ENCODE data around the gene ST6GAL2.

The ST6GAL2 gene

DNA sequence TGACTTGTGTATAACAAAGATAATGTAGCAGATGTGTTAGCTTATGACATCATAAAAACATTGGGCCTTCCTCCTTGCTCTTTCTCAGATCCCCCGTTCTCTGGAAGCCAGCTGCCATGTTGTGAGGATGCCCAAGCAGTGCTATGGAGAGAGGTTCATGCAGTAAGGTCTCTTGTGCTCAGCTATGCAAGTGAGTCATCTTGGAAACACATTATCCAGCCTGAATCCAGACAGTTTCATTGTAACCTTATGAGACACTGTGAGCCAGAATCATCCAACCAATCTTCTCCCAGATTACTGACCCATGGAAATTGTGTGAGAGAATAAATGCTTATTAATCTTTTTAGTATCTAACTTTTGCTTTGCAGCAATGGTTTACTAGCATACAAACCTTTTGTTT is 60.8 kb downstream of the ST6GAL2 start:
- no peak for DNase-seq

DNA sequence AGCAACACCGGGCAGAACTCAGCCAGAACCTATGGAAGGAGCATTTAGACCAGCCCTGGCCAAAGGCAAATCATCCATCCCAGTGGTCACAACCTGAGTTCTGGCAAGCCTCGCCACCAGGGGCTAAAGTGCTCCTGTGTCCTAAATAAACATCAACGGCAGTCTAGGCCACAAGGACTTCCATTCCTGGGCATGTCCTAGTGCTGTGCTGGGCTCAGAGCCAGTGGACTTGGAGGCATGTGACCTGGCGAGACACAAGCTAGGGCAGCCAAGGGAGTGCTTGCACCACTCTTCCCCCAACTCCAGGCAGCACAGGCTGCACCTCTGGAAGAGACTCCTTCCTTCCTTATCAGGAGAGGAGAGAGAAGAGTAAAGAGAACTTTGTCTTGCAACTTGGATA is 69.0 kb downstream of the ST6GAL2 start:
- no peak for DNase-seq

DNA sequence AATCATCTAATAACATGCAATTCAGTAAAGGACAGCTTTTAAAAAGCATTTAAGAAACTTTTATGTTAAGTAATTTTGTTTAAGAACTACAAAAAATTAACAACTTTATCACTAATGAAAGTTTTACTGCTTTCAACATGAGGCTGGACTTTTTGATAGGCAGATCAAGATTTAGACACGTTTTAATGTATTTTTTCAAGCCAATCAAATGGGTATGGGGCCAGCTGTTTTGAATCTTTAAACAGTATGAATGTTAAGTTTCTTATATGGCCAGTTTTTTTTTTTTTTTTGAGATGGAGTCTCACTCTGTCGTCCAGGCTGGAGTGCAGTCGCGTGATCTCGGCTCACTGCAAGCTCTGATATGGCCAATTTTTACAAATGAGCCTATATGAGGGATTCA is 73.1 kb downstream of the ST6GAL2 start:
- DNase-seq, result no peak

DNA sequence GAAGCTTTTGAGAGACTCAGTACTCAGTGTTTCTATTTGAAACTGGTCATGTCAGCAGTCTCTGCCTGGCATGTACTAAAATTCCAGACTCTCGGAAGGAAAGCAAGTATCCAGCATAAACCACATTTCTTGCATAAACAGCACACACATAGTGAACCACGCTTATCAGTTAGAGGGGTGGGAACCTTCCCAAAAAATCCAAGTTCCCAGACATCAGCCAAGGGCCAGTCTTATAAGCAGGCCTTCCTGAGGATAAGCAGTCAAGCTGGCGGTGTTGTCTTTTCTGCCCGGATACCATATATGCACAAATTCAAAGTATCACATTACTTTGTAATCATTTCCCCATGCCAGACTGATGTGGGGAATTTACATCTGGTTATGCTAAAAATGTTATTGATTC is 73.6 kb downstream of the ST6GAL2 start:
- DNase-seq, result no peak

DNA sequence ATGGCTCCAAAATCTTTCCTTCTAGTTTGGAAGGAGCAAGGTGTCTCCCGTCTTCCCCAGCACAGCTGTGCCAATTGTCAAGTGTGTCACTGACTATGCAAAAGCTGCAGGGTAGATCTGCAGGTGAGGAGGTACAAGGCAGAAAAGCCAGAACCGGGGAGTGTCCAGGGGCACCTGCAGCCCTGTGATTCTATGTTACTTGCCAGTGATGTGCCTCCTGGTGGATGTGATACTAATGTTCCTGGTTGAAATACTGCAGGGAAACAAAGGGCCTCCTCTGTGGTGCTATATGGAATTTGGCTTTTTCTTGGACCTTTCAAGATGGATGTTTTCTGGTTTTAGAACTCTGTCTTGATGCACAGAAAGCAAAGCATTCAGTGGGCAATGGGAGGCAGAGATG is 80.3 kb downstream of the ST6GAL2 start:
- DNase-seq, result no peak

DNA sequence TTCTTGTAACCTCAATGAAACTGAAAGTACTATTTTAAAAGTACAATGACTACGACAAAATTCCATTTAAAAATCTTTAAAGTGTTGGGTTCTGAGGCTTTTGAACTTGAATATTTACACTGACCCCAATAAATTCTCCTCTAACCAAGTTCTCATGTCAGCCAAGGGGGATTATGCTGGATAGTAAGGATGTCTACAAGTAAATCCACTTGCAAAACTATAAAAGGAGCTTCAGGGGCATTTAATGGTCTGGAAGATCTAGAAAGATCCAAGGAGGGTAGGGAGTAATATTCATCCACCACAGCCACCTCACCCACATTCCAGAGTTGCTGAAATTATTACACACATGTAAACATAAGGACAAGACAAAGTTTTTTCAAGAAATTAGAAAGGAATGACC is 81.8 kb downstream of the ST6GAL2 start:
- no peak for DNase-seq

DNA sequence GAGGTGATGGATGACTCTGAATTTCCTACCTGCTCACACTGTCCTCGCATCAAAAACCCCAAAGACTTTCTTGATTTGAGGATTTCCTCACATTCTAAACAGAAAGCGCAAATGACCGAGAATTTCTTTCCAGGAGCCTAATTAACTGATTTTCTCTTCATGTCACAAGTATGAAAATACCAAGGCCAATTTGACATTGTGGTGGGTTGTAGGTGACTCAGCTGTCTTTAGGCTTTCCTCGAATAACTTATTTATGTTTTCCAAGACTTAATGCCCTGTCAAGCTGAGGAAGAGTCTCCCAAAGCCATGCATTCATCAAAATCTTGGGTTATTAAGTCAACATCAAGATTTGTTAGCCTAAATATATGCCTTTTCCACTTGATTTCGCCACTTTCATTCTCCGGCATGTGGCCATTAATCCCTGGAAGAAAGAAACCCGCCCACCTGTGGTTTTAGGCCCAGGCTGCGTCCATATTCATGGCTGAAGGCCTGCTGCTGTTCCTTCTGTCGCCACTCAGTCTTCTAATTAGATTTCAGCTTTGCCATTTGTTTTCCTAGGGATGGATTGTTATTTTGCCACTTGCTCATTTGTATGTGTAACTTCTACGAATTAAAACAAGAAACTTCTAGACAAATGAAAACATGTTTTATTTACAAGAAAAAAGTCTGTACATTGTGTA is 84.9 kb downstream of the ST6GAL2 start:
- no peak for DNase-seq

DNA sequence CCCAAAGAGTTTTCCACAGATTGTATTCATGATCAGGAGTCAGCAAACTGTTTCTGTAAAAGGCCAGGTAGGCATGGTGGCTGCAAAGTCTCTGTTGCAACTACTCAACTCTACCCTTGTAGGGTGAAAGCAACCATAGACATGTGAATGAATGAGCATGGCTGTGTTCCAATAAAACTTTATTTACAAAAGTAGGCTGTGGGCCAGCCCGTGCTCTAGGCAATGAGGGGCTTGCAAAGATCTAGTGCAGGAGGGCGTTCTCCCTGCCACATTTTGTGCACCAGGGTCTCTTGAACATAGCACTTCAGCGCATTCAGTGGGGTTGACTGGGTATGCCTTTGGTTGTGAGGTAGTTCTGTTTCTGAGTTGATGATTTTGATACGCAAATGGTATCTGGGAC is 85.8 kb downstream of the ST6GAL2 start:
- no peak for DNase-seq

DNA sequence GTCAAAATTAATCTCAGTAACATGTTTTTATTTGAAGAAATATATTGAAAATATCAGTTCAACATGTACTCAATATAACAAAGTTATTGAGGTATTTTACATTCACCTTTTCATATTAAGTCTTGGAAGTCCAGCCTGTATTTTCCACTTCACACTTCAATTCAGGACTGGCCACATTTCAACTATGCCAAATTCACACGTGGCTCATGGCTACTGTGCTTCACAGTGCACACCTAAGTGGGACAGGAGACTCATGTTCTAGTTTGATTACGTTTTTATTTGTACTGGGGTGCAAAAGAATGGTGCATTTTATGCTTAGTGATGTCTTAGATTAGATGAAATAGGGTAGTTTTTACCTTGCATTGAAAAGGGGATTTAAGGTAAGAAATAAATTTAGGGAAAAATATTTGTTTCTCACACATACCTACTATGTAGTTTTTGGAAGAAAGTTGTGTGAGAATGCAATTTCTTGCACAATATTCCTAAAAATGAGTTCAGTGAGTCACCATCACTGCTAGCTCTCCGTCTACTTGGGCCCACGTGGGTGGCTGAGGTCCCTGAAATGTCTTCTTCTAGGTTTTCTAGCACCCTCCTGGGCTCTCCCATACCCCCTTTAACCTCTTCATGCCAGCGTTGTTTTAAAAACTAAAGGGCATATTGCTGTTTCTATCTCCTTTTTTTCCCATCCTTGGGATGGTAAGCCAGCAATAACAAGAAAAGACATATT is 87.0 kb downstream of the ST6GAL2 start:
- no peak for DNase-seq

DNA sequence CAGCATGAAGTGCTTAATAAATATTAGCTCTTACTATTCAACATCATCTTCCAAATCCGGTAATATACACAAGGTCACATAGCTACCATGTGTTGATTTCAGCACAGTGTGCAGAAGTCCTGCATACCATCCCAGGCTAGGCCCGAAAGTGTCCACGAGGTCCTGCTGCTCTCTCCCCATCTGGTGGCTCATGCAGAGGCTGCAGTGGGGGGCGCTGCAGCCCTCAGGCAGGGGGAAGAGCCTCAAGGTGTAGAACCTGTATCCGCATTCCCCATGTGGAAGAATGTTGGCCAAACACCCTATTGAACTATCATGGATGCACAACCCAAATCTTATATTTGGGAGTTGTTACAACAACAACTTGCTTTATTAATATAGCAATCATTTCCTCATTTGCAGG is 88.5 kb downstream of the ST6GAL2 start:
- DNase-seq, result no peak

DNA sequence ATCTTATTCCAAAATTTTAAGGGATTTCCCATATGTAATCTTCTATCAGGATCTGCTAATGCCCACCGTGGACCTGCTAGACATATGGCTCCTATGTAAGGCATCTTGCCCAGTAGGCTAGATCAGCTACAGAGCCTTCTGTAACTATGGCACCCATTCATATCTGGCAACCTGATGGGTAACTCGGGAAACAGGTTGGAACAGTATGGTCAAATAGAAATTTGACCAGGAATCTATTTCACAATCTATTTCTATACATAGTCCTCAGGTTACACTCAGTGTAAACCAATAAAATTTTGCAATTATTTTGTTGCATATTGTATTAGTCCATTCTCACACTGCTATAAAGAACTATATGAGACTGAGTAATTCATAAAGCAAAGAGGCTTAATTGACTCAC is 93.3 kb downstream of the ST6GAL2 start:
- no peak for DNase-seq

DNA sequence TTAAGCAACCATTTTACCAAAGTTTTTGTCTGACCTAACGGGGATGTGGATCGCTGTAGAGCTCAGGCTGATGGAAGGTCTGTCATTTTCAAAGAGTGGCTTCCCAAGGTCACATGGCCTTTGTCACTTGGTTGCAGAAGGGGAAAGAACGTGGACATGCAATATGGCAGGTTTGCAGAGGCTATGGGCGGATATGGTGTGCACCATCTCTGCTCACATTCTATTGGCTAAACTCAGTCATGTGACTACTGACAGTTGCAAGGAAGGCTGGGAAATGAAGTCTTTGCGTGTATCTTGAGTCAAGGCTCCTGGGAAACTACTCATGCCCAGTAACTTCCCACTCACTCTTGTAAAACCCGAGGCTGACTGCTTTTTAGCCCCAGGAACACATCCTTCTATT is 96.8 kb downstream of the ST6GAL2 start:
- DNase-seq, result no peak

DNA sequence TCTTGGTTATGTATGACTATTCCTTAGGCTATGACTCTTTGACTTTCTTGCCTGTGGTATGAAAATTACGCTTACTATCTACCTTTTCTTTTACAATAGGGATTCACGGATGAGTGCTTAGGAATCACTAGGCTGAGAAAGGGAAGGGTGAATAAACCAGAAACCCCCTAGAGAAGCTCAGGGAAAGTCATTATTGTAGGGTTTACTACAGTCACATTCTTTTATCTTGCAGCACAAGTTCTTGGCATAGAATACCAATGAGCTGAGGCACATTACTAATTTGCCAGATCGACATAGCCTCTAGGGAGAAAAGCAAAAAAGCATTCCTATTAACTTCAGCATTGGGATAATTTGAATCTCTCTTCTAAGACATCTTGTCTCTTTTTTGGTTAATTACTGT is 103.3 kb downstream of the ST6GAL2 start:
- no peak for DNase-seq

DNA sequence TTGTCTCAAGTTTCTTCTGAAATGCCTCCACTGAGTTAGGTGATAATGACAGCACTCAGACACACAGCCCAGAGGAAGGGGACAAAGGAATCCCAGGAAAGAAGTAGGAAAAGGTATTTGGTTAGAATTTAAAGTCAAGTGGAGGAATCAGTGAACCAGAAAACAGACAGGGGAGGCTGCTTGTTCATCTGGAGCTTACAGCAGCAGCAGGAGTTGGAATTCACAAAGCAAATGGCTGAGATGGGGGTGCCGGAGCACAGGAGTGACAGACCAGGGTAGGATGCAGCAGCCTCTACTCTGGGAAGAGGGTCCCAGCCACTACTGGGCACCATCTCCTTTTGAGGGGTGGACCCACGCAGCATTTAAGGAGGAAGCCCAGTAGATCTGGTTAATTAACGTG is 104.8 kb downstream of the ST6GAL2 start:
- DNase-seq, result no peak

DNA sequence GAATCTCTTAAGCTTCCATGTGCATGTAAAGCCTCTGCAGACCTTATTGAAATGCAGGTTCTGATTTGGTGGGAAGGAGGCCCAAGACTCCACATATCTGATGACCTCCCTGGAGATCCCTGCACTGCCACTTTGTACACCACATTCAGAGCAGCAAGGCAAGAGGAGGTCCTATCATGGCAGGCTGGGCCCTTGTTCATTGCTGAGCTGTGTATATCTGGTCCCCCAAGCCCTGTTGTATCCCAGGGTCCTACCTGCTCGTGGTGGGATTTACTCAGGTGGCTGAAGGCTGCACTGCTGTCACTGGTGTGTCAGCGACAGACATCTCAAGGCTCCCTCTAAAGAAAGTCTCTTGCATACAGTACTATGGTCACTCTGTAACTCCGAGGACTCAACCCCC is 114.2 kb downstream of the ST6GAL2 start:
- DNase-seq, result no peak

DNA sequence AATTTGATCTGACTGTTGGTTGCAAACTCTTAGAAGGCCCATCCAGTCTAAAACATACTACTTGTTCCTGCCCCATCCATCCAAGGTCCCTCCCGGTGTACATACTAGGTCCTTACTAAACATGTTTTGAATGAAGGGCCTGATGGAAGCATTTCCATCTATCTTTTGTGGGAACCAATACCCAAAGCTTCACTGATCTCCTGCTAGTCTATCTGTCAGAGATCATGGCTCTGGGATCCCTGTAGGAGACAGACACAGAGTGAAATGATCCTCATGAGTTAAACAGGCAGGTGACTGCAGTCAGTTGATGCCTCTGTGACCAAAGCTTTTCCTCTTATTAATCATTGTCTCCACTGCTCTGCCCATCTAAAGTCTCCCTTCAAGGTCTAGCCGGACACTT is 115.0 kb downstream of the ST6GAL2 start:
- no peak for DNase-seq

DNA sequence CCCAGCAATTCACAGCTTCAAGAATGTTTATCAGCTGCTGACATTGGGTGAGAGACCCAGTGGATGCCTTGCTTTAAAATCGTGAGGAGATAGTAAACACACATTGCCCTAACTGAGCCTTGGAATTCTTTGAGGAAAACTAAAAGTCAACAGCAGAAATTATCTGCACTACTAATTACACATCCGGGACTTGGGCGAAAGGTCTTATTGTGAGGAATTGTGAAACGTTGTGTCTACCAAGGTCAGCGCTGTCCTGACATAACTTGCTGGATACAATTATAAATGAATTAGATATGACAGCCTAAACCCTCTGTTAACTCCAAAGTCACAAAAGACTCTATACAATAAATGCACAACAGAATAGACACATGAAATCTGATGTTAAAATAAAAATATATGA is 121.4 kb downstream of the ST6GAL2 start:
- DNase-seq, result no peak

DNA sequence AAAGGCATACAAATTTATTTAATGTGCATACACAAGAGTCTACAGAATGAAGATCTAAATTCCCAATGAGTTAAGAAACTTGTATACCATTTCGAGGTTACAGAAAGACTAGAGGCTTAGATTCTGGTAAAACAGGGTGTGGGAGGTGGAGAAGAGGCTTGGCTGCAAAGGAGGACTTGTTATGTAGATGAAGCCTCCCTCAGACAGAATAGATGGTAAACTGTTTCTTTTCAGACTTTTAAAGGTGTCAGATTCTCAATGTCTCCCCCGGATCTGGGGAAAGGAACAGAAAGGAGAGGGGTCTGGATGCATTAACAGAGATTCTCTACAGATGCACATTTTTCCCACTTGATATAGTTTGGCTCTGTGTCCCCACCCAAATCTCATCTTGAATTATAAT is 126.0 kb downstream of the ST6GAL2 start:
- DNase-seq, result no peak

DNA sequence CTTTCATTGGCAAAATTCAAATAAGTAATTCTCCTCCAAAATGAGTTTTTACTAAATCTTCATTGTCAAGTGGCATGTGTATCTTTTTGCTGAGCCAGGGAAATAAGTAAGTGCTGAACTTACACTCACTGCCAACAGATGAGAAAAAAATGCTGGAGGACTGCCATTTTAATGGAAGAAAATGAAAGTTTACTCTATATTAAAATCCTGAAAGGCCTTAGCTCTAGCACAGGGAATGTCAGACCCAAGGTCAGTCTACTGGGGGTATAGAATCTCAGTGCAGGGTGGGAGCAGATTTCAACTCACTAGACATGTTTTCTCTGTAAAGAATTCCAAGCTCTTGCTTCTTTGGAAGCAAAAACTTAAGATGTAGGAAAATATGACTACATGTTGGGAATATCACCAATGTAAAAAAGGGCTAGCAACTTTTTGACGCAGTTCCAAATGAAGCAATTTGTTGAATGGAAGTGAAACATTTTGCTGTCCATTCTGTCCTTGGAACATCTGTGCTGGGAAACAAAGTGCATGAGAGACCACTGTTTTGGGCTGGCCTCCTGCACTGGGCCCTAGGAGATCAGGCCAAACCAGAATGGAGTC is 127.0 kb downstream of the ST6GAL2 start:
- DNase-seq, result no peak

Measured in GF-D8 (cell line).